Measurements from ENCODE around the gene SLC25A11. TPM values are rescaled to one million over a fixed set of nuclear protein-coding genes. Genes with fewer than 3 reads are reported as not detected.

Gene SLC25A11
- total RNA-seq (2022) (36.5 and 40.1 TPM in 2 replicates), Bru-seq, nascent RNA (percentile 66 among the genes with signal in this experiment), BruChase-seq, experiment 1, labeled RNA remaining after a 2-hour chase (percentile 73 among the genes with signal in this experiment), BruChase-seq, experiment 2, labeled RNA remaining after a 6-hour chase (percentile 87 among the genes with signal in this experiment)
- long read RNA-seq, transcript SLC25A11-201 (8 exons, 1,897 nt): major isoform, 143 of 164 reads
- long read RNA-seq, partial matches to known transcripts: 1 of 164 reads
- long read RNA-seq, other reads (novel, unspliced or antisense): 18 of 164 reads

GRCh38 chr17:4939796-4940554 is at the start of gene SLC25A11, which contains the start of gene RNF167:
TSS of gene SLC25A11 (minus strand) at chr17:4940046. CDS start at chr17:4939910, 136 bp downstream.
TSS of gene RNF167 (plus strand) at chr17:4940268. CDS start at chr17:4940910, 642 bp downstream.
- H3K36me3 Mint-ChIP-seq (ENCODE audit: insufficient read depth, unreplicated experiment): peaks cover 24% of the 10 kb centered on the region
- H3K4me3 Mint-ChIP-seq (ENCODE audit: unreplicated experiment): peak within 1 kb of the TSS; percentile 87
- intact Hi-C loops (cut with micrococcal nuclease; ENCODE audit: unreplicated experiment): loop anchor here (1.0 to 2.0 kb wide), 3 partner anchors 9 to 31 kb away; partner anchors contain the start of gene SPAG7

GRCh38 chr17:4987767-4988567 is 48.1 kb upstream of the SLC25A11 start:
- Histone ChIP-seq H3K36me3 (ENCODE audit: control insufficient read depth, insufficient read depth, low read length) (no peaks in the 10 kb centered on the region), H3K9me3 (no peaks in the 10 kb centered on the region), H3K4me3 (ENCODE audit: low read depth, low read length) (peak overlapping the region; percentile 60), H3K4me1 (peaks cover 4% of the 10 kb centered on the region; the same call in 1 of the 2 replicates), H3K27me3 (replicated peaks; ENCODE audit: control insufficient read depth, insufficient read depth, low read length) (no peaks in the 10 kb centered on the region)
- H3K36me3 Mint-ChIP-seq (ENCODE audit: insufficient read depth, unreplicated experiment): no peaks in the 10 kb centered on the region
- no peaks in the 10 kb centered on the region for H3K27me3 Mint-ChIP-seq (ENCODE audit: insufficient read depth, unreplicated experiment)
- no peak overlapping the region for H3K27ac Mint-ChIP-seq (ENCODE audit: unreplicated experiment)
- no peak for TF ChIP-seq CTCF (IDR thresholded peaks at IDR 0.05; ENCODE audit: insufficient read depth in 1 of 2, low read depth in 1 of 2, low read length in 1 of 2, severe bottlenecking in 1 of 2, unreplicated experiment in 1 of 2)
- H3K9me3 Mint-ChIP-seq (ENCODE audit: unreplicated experiment): no peaks in the 10 kb centered on the region
- POLR2A ChIA-PET: no interaction called here
- intact Hi-C loops (cut with micrococcal nuclease; ENCODE audit: unreplicated experiment): no loop called here
- DNase-seq: no peak
- peaks cover 9% of the 10 kb centered on the region for H3K4me1 Mint-ChIP-seq (ENCODE audit: low read depth, unreplicated experiment)
- TSS peak; percentile 59 for BruUV-seq (replicated peaks)
- CTCF ChIA-PET: interaction anchor here (1.0 to 1.5 kb wide), 2 partner anchors 21 to 79 kb away, joined by 3 to 6 read pairs; partner anchors contain the start of gene SPAG7
- peak overlapping the region; percentile 78 for H3K4me3 Mint-ChIP-seq (ENCODE audit: unreplicated experiment)

More at GRCh38 chr17:4939796-4940554, at the start of gene SLC25A11, which contains the start of gene RNF167:
- no peaks in the 10 kb centered on the region for H3K9me3 ChIP-seq
- peak within 1 kb of the TSS; percentile 73 for H3K4me3 ChIP-seq (ENCODE audit: low read depth, low read length)
- no peaks in the 10 kb centered on the region for H3K4me1 ChIP-seq
- POLR2A ChIA-PET: interaction anchor here (0.6 to 2.6 kb wide), 10 partner anchors 12 to 301 kb away, joined by 3 to 54 read pairs (median 5); partner anchors contain the start of genes ENO3, KIF1C and SPAG7
- no TSS peak for BruUV-seq (replicated peaks)
- peak; percentile 91 to 94 for DNase-seq
- CTCF ChIA-PET: interaction anchor here (0.7 to 2.2 kb wide), 5 partner anchors 10 to 230 kb away, joined by 3 to 19 read pairs (median 3); partner anchors contain the start of genes ARRB2 and SPAG7
- Mint-ChIP-seq H3K9me3 (ENCODE audit: unreplicated experiment) (no peaks in the 10 kb centered on the region), H3K4me1 (ENCODE audit: low read depth, unreplicated experiment) (peaks cover 5% of the 10 kb centered on the region), H3K27ac (ENCODE audit: unreplicated experiment) (peak within 1 kb of the TSS; percentile 89), H3K27me3 (ENCODE audit: insufficient read depth, unreplicated experiment) (no peaks in the 10 kb centered on the region)
- TF ChIP-seq CTCF (IDR thresholded peaks at IDR 0.05; ENCODE audit: insufficient read depth in 1 of 2, low read depth in 1 of 2, low read length in 1 of 2, severe bottlenecking in 1 of 2, unreplicated experiment in 1 of 2): no peak
- no peaks in the 10 kb centered on the region for H3K27me3 ChIP-seq (replicated peaks; ENCODE audit: control insufficient read depth, insufficient read depth, low read length)
- no peaks in the 10 kb centered on the region for H3K36me3 ChIP-seq (ENCODE audit: control insufficient read depth, insufficient read depth, low read length)
